ENCODE measurements around the gene ERC2.

Gene ERC2

DNA sequence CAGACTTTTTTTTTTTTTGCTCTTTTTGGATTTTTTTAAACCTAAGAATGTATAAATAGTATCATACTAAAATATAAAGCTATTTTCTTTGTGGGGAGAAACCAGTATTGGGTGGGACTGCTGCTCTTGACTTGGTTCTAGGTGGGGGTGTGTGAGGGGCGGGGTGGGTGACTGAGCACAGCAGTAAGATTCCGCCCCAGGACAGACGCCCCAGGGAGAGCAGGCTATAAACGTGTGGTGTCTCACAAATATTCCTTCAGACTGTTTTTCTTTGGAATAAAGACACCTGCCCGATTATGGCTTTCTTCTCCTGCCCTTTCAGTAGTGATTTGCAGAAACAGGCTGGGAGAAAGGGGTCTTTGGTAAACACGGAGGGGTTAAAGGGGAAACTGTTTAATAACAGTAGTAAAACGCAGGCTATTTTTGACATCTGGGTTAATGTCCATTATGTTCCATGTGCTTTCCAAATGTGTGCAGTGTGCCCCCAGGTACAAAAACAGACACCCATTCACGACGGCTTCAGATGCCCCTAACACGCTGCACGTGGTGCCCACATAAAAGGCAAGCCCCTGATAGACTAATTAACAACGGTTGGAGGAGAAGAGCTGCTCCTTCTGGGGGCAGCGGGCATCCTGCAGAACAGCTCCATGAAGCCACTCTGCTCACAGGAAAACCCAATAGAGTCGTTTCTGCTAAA, 952.6 kb downstream of the ERC2 start:
- DNase-seq = no peak

DNA sequence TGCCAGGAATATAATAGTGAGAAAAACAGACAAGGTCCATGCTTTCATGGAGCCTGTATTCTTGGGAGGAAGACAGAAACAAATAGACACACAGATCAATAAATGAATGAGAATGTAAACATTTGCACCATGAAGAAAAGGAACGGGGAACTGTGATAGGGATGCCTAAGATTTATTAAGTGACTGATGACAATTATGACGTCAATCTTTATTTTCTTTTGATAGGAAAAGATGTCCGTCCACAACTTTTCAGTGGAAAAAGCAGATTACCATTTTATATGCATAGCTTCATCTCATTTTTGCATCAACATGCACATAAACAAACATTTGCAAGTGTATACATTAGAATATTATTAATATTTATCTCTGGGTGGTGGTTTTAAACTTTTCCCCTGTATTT, 953.3 kb downstream of the ERC2 start:
- no peak for DNase-seq

DNA sequence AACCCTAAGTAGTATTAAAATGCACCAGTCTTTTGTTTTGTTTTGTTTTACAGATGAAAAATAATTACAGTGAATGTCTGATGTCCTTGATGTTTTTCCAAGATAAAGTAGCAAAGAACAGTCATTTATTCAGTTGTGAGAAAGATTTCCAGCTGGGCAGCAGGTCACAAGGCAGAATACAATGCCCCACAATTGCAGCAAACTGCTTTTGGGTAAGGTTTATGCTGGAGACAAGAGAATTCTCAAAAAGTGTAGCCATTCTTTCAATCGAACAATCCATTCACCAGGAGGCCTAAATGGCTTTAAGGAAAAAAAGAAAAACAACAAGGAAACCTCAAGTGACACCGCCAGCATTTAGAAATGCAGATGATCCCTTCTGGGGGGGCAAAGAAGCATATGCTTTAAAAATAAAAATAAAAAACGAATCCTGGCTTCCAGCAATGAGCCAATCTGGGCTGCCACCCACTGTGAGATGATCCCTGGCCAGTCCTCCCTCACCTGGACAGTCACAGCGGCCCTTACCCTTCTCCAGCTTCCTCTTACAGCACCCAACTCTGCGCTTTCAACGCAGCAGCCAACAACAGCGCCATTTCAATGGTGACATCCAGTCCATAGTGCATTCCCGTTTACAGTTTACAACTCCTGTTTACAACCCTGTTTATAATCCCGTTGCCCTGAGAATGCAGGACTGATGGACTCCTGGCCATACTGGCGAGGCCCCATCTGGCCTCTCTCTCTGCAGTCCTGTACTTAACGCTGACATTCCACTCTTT, 955.5 kb downstream of the ERC2 start:
- no peak for DNase-seq

DNA sequence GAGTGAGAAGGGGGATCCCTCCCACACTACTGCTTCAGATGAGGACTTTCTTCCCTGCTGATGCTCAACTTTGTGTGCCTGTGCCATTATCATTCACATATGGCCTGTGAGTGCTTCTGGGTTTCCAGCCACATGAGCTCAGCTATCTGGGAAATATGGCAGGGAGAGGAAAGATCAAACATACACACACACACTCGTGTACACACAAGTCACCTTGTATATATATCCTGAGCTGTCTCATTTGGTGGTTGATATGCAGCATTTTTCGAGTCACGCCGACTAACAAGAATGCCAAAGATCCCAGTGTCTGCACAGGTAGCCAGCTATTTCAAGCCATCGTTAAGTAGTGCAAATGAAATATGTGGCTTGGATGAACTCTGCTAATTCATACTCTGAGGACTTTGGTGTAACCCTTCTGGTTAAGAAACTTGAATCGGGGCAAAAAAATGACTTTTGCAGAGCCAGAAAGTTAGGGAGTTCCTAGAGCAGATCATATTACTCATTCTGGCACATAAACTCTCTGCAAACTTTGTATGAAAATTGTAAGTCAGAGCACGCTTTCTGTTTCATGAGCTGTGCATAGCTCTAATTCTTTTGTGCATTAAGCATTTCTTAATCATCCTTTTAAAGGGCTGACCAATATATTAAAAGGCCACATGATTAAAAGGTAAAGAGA, 956.2 kb downstream of the ERC2 start:
- no peak for DNase-seq

DNA sequence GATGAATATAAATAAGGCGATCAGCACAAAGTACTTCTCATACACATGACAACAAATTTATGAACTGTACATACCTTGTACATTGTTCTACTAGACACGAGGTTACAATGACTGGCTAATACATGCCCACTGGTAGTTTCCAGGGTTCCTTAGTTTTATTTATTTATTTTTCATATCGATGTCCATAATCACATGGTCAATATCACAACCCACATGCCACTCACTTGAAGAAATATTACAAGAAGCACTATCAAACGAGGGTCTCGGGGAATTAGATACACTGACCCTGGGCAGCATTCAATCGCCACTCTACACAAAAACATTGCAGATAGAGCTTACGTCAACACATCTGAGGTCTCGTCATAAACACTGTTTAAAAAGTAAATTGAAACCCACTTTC, 959.9 kb downstream of the ERC2 start:
- DNase-seq = no peak

DNA sequence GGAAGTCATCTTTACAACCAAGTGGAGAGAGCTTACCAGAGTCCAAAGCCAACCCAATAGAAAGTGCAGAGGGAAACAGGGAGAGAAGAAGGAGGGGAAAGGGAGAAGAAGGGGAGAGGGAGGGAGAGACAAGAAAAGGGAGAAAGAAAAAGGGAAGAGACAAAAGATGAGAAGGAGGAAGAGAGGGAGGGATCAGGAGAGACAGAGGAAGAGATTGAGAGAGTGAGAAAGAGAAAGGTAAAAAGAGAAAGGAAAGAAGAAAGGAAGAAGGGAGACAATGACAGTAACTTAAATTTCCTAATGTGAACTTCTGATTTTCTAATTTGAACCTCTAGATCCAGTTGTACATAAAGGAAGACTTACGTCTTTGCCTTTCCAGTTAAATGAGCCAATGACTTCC, 960.5 kb downstream of the ERC2 start:
- no peak for DNase-seq

DNA sequence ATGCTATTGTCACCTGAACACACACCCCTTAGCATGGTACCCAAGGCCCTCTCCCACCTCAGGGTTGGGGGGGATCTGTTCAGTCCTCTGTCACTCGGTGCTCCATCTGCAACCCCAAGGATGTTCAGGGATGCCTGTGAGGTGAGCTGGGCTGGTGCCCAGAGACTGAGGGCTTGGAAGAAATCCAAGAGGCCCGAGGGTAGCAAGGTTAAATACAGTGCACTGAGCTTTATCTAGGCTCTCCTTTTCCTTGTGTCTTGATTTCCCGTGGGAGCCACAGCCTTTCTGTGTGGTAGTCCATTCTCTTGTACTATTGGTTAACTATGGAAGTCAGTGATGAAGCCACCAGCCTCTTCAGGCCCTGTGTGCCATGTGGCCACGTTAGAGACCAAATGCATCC, 962.5 kb downstream of the ERC2 start:
- no peak for DNase-seq

DNA sequence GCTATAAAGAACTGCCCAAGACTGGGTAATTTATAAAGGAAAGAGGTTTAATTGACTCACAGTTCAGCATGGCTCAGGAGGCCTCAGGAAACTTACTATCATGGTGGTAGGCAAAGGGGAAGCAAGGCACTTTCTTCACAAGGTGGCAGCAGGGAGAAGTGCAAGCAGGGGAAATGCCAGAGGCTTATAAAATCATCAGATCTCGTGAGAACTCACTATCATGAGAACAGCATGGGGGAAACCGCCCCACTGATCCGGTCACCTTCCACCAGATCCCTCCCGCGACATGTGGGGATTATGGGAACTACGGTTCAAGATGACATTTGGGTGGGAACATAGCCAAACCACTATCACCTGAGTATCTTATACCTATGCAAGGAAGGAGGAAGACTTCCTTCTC, 963.2 kb downstream of the ERC2 start:
- peak in 1 of 56 donors; percentile 40 for DNase-seq

DNA sequence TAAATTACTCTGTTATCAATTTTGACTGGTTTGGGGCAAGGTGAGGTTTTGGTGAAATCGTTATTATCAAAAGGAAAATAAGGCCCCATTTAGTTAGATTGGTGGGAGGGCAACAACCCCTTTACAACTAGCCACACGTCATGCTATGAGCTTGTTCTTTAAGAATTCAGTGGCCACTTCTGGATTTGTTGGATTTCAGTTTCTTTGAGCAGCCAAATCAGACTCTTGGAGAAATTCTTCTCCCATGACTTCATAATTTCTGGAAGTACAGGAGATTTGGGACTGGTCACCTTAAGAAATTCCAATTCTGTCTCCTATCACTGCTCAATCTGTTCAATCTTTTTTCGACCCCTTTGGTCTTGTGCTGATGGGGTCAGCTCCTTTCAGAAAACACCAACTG, 966.4 kb downstream of the ERC2 start:
- DNase-seq = no peak

DNA sequence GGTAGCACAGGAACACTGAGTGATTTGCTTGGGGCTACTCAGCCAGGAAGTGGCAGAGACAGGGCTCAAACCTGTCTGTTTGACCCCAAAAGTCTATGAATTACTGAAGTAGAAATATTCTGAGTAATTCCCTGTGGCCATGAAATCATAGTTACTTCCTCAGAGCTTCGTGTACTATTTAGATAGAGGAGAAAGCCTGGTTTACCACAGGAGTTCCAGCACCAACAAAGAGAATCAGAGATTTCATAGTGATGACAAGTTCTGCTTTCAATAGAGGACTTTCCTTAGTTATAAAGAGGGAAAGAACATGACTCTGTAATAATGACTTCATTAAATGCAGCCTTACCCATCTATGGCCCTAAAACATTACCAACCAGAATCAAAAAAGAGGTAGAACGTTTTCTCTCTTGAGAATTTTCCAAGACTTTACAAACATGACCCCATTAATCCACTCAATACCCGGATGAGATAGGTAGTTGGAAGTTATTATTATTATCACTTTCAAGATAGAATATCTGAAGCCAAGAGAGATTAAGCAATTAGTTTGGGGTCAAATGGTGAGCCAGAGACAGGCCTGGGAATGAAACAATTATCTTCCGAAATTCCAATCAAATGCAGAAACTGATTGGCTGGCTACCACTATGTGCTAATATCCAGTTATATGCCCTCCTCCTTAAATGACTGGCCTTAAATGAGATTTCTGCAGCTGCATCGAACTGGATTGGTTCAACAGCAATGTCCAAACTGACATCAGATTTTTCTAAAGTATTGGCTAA, 967.5 kb downstream of the ERC2 start:
- DNase-seq = no peak

DNA sequence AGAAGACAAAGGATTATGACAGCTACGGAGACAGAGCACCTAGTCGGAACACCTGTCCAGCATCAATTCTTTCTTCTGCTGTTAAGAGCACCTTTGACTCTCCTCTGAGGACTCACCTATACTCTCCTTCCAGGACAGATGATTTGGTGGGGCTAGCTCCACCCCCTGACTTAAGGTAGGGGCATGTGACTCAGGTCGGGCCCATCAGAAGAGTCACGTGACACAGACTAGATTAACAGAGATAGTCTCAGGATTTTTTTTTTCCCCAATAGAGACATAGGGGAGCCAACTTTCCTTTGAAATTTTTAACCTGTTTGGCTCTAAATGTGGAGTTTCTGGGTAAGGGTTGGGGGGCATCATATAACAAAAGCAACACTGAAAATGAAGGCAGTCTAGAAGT, 969.7 kb downstream of the ERC2 start:
- DNase-seq = no peak

DNA sequence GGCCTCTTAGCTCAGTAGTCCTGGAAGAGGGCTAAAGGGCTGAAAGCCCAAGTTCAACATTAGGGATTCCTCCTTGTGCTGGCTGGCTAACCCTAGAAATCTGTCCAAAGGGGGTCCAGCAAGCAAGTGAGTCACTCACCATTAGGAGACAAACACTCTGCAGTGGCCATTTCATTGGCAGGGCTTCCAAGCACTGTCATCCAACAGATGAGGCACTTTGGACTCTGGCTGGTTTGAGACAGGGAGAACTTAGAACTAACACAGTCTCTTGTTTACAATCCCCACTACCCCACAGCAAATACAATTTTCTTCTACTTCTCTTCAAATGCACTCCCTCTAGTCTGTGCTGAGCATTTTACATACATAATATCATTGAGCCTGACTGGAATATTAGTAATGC, 971.0 kb downstream of the ERC2 start:
- DNase-seq = no peak

DNA sequence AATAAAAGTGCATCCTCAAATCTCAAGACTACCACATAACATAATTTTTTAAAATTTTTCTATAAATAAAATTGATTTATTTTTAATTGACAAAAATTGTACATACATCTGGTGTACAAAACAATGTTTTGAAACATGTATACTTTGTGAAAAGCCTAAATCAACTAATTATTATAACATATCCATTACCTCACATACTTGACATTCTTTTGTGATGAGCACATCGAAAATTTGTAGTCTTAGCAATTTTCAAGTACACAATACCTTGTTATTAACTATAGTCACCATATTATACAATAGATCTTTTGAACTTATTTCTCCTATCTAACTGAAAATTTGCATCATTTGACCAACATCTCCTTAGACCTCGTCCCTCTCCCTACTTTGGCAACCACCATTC, 973.3 kb downstream of the ERC2 start:
- no peak for DNase-seq

DNA sequence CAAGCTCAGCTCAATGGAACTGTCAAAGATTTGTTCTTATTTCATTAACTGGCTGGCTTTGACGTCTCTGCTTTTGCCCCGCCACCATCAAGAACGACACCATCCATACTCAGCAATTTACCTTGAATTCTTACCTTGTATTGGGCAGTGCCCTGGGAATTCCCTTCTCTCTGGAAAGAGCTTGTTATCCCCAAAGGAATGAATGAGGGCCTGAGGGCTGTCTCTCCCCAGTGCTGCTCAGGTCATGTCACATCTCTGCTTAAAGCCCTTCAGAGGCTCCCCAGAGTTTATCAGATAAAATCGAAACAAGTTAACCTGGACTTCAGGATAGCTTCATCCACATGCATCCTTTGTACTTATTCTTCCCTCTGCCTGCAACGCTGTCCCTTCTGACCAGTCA, 975.3 kb downstream of the ERC2 start:
- no peak for DNase-seq

DNA sequence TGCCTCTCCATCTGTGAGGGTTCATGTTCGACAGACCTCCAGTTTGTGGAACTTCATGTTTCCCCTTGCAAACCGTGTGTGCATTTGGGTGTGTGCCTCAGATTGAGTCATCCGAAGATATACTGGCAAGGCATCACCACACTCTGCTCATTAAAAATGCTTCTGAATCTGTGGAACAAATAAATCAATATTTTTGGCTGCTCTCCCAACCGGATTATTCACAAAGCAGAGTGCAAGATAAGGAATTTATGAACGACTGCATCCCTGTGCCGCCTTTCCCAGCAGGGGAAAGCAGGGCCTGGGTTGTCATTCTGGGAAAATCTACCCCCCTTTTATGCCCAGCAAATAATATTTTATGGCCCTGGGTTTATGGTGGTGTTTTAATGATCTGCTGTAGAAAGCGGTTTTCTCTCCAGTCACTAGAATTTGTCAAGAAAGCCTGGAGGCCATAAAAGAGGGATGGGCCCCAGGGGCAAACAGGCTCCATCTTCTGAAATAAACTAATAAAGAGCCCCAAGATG, 976.9 kb downstream of the ERC2 start:
- DNase-seq = no peak

DNA sequence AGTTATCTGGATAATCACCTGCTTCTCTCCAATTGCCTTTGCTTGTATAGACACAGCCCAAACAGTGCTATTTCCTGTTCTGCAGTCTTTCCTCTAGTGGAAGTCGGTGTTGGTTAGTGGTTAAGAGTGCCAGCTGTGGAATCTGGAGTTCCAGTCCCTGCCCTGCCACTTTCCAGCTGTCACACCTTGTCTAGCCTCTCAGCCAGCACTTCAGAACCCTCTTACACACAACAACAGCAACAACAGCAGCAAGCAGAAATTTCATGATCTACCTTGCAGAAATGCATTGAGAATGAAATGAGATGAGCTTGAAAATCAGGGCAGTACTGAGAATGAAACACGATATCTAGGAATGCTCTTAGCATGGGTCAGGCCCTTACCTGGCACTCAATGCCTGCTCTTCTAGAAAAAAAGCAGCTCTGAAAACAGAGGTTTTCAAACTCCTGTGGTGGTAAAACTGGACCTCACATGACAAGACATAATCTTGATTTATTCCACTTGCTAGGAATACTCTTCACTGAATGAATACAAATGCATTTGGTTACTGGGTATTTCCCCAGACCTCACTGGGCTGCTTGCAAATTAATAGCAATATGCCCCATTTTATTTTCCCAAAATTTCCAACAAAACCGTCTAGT, 977.9 kb downstream of the ERC2 start:
- DNase-seq = no peak

DNA sequence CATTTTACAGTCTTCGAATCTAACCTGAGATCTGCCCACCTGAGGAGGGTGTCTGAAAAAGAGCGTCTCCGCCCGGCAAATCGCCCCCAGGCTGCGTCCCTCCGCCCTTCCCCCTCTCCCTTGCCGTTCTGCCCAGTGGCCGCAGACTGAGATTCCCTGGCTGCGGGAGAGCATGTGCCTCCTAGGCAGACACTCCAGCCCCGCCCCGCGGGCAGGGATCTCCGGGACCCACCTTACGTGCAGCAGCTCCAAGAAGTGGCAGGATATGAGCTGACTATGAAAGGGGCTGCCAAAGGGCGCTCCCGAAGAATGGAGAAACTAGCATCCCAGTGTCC, 978.5 kb downstream of the ERC2 start:
- no peak for DNase-seq

DNA sequence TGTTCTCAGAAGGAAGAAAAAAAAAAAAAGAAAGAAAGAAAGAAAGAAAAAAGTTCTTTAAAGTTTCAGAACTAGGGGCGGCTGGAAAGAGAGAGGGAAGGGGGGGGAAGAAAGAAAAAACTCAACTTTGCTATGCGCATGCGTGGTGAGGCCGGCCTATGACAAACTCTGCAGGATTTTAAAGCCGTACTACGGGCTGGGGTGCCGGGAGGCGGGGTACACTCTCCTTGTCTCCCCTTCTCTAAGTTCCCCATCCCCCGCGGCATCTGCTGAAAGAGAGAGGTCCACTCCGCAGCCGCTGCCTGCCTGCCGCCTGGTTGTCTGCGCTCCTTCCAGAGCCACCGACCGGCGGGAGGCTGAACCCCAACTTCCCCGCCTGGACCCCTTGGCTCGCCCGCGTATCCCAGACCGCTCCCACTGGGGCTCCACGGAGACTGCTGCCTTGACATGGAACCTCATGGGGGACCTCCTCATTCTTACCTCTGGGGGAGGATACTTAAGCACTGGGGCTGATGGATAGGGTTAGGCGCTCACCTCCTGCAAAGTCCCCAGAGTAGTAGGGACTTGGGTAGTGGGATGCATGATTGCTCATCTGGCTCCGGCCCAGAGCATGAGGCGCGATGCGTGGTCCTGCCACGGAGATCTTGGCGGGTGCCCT, 979.7 kb downstream of the ERC2 start:
- DNase-seq = peak in 43 of 56 donors; percentile 16 to 77 (median 36)

DNA sequence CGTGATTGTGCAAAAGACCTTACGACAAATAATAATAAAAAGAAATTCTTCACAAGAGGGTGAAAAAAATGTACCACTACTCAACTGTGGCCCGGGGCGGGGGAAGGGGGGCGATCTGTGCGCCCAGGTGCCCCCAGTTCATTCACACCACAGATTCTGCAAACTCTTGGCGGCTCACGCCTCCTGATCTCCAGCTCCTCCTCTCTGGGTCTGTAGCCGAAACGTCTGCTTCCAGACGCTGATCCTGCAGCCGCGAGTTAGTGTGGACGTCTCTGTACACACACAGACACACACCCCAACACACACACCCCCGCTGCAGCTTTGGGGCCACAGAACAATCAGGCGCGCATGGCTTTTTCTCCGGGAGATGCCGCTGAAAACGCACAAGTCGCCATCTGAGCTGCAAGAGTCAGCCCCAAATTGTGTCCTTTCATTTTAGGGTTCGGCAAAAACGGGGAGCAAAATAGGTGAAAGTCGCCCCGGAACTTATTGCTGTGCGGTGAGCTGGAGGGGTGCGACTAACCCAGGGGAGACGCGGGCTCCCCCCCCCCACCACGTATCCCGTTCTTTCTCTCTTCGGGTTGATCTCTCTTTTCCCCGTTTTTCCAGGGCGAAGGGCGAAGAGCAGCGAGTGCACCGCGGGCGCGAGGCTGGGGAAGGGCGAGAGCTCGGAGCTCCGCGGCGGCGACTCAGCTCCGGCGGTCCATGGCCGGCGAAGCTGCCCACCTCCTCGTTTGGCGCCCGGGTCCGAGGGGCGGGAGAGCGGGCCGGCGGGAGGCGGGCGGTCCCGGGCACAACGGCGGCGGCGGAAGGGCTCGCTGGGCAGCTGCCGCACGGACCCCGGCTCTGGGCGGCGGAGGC, 980.7 kb downstream of the ERC2 start:
- peak in 8 of 56 donors; percentile 10 to 38 (median 25) for DNase-seq
